Right lobe of liver (tissue), 6 donors: ENCODE measurements around the gene DYNLL1. TPM values are rescaled to one million over a fixed set of nuclear protein-coding genes. Genes with fewer than 3 reads are reported as not detected.
"Not testable (repeated sequence)": the region's sequence is repeated elsewhere in the genome, so short reads cannot be mapped to it uniquely, and the experiment has no call there.

ENCODE experiments used
- ATAC-seq, 4 donors: fragments of 200-7000 bp; cut with Tn5 transposase; one replicate each; pipeline ENCODE4 v1.9.1; 2020; ENCODE audit warnings: mild to moderate bottlenecking in 4 of 4, moderate library complexity in 4 of 4
- DNase-seq, 3 donors: peaks; one replicate each; pipeline ENCODE4 v3.0.0-alpha.2; 2020
- H3K27ac ChIP-seq, 3 donors: fragments of 200-600 bp; one replicate each; pipeline ENCODE4 v1.8.0; 2022
- H3K27me3 ChIP-seq, 2 donors: fragments of 200-600 bp; one replicate each; pipeline ENCODE4 v1.8.0; 2022
- H3K36me3 ChIP-seq, 4 donors: fragments of 200-600 bp; sonication (generic) in 1 of 4; one replicate each; pipeline versions ENCODE4 v1.5.1 to v1.8.0; 2017 to 2022; ENCODE audit warnings: control low read depth in 1 of 4
- H3K4me1 ChIP-seq, 4 donors: fragments of 200-600 bp; sonication (generic) in 1 of 4; one replicate each; pipeline versions ENCODE4 v1.5.1 to v1.8.0; 2017 to 2022; ENCODE audit warnings: control low read depth in 1 of 4
- H3K4me3 ChIP-seq, 3 donors: fragments of 200-600 bp; one replicate each; pipeline ENCODE4 v1.8.0; 2022
- H3K9me3 ChIP-seq, 4 donors: fragments of 200-600 bp; sonication (generic) in 1 of 4; one replicate each; pipeline versions ENCODE4 v1.5.1 to v1.8.0; 2017 to 2022; ENCODE audit warnings: control low read depth in 1 of 4
- POLR2A ChIP-seq: fragments of 450-650 bp; IDR thresholded peaks from one replicate; pipeline ENCODE4 v1.6.1; 2017; ENCODE audit warnings: antibody characterized with exemption, mild to moderate bottlenecking
- WGBS: methylation state at CpG from one replicate; pipeline ENCODE4 v1.1.6; 2018; ENCODE audit warnings: low coverage, low lambda C conversion rate; ENCODE audit not compliant: insufficient coverage; ENCODE audit errors: missing lambda C conversion rate; 5-methylcytosine and 5-hydroxymethylcytosine counted together
- intact Hi-C, 2 donors: fragments of 100-400 bp; cut with DNase I; formaldehyde crosslinking; loops; one replicate each; pipeline versions ENCODE4 v1.11.2 to v1.14.1; 2022
- total RNA-seq, 6 experiments: library from RNA; depleted of rRNA in 2 of 6; stranded (reverse); fragments of >200 nt in 2 of 6; fragmentation: NEBNext Ultra II Directional in 3 of 6; extraction: Animal tissue kit (Norgen Biotek cat#: 25700) in 3 of 6; gene quantifications; one replicate each; pipeline versions ENCODE4 v1.1.0 to v1.2.4, GENCODE V29; 2016 to 2023
- TF ChIP-seq, protein P1 (sequence below), 4 donors: fragments of 200-600 bp in 3 of 4; fragments of 450-650 bp in 1 of 4; IDR thresholded peaks; one replicate each; pipeline versions ENCODE4 v1.5.1 to v1.8.0; 2016 to 2022; ENCODE audit warnings: antibody characterized with exemption in 4 of 4, mild to moderate bottlenecking in 2 of 4
- donor health status: DM: no; HTN: yes; CAD: no.
- donor health status: DM: no; HTN: no; CAD: no.
- donor health status: DM: no; HTN: no; CAD: no.
- donor health status: DM: no; HTN: yes; CAD: no.
- donor health status: DM: no; HTN: yes; CAD: no.

The DYNLL1 gene
- total RNA-seq, 6 experiments from 2014 or later: 85.0 to 189 (median 164) TPM

DNA sequence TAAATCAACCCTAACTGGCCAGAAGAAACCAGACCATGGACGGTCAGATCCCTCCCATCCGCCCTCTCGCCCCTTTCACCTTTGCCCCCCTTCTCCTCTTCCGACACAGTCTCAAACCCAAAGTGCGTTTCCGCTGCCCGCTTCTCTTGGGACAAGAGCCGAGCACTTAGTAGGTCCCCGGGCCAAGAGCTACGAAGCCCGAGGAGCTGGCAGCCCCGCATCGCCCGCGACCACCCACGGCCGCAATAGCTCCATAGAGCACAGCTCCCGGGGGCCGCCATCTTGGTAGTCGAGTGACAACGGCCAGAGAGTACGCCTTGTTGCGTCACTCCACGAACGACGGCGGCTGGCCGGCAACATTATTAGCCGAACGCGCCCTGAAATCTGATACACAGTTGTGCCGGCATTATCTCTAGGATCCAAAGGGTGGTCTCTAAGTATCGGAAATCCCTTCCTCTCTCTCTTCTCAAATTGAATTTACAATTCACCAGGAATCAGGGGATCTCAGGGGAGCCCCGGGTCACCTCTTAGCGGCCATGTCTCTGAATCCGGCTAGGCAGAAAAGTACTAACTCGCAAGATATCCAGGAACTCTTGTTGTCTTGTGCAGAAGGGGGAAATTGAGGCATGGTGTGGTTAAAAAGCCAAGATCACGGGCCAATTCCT lies 33.1 kb downstream of the DYNLL1 start, which contains the start of gene COQ5:
TSS of gene COQ5 (minus strand) at position 298 of the 665 bp plus-strand sequence. CDS start at position 281, 17 bp downstream.
- DNase-seq (peak; percentile 90 to 93 (median 93)), ATAC-seq (peak; percentile 89 to 93 (median 92))
- TF ChIP-seq POLR2A: peak; percentile 72
- TF ChIP-seq, protein P1, sequence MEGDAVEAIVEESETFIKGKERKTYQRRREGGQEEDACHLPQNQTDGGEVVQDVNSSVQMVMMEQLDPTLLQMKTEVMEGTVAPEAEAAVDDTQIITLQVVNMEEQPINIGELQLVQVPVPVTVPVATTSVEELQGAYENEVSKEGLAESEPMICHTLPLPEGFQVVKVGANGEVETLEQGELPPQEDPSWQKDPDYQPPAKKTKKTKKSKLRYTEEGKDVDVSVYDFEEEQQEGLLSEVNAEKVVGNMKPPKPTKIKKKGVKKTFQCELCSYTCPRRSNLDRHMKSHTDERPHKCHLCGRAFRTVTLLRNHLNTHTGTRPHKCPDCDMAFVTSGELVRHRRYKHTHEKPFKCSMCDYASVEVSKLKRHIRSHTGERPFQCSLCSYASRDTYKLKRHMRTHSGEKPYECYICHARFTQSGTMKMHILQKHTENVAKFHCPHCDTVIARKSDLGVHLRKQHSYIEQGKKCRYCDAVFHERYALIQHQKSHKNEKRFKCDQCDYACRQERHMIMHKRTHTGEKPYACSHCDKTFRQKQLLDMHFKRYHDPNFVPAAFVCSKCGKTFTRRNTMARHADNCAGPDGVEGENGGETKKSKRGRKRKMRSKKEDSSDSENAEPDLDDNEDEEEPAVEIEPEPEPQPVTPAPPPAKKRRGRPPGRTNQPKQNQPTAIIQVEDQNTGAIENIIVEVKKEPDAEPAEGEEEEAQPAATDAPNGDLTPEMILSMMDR (IDR thresholded peaks at IDR 0.05): no peak
- intact Hi-C loops: no loop called here
- 0% methylated on average over 21 of the region's 38 CpGs for WGBS
- Histone ChIP-seq H3K27ac (peak within 1 kb of the TSS; percentile 94 to 99 (median 99)), H3K9me3 (no peaks in the 10 kb centered on the region), H3K4me3 (peak within 1 kb of the TSS; percentile 78 to 97 (median 82)), H3K36me3 (no peaks in the 10 kb centered on the region), H3K4me1 (peaks cover 0 to 12% (median 0%) of the 10 kb centered on the region in 4 donors), H3K27me3 (no peaks in the 10 kb centered on the region)

DNA sequence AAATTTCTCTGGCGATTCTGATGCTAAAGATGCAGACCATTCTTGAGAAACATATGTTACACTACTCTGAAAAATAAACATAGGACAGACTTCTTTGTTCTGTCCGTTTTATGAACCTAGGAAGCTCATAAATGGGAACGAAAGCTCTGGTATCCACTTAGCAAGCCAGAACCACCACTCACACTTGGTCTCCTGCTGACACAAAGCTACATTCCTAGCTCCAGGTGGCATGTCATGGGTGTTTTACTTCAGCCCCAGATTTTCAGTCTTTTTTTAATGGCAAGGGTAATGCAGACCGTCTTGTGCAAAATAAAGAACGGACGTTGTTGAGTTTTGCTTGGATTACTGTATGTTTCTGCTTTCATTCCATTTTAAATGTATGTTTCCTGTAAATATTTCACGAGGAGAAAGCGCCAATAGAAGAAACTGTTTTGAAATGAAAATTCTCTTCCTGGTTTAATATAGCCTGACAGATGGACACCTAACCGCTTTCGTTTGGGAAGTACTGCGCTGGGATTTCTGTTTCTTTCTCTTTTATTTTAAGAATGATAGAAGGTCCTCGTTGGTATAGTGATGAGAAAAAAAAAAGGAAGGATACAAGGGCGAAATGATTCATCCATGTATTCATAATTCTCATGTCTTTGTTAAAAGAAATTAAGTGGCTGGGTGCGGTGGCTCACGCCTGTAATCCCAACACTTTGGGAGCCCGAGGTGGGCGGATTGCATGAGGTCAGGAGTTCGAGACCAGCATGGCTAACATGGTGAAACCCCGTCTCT lies 33.9 kb downstream of the DYNLL1 start:
- H3K4me1 ChIP-seq: peaks cover 0 to 12% (median 0%) of the 10 kb centered on the region in 4 donors

DNA sequence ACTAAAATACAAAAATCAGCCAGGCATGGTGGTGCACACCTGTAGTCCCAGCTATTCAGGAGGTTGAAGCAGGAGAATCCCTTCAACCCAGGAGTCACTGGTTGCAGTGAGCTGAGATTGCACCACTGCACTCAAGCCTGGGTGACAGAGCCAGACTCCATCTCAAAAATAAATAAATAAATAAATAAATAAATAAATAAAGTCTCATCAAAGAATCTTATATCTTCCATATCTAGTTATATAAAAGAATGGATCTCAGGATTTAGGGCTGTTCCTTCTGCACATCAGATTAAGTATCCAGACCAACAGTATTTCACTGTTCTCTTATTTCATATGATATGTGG lies 34.5 kb downstream of the DYNLL1 start:
- peak overlapping the region in 2 of 3 donors; percentile 94 to 99 for H3K27ac ChIP-seq
- ATAC-seq, DNase-seq, H3K9me3 ChIP-seq, H3K36me3 ChIP-seq, H3K27me3 ChIP-seq, intact Hi-C loops: not testable (repeated sequence)
- H3K4me3 ChIP-seq: peak overlapping the region; percentile 78 to 97 (median 82)
- peaks cover 0 to 12% (median 0%) of the 10 kb centered on the region in 4 donors for H3K4me1 ChIP-seq

More for the DNA sequence above, 33.9 kb downstream of the DYNLL1 start:
- ATAC-seq (peak; percentile 40 to 47 (median 44)), DNase-seq (no peak)
- 33% methylated on average over 16 of the region's 19 CpGs for WGBS
- TF ChIP-seq, protein P1 (IDR thresholded peaks at IDR 0.05): peak in 1 of 4 donors; percentile 6
- TF ChIP-seq POLR2A: peak; percentile 24
- intact Hi-C loops: no loop called here
- no peaks in the 10 kb centered on the region for H3K9me3 ChIP-seq
- H3K4me3 ChIP-seq: peak overlapping the region; percentile 78 to 97 (median 82)
- peak overlapping the region; percentile 94 to 99 (median 99) for H3K27ac ChIP-seq
- no peaks in the 10 kb centered on the region for H3K27me3 ChIP-seq
- H3K36me3 ChIP-seq: no peaks in the 10 kb centered on the region

DNA sequence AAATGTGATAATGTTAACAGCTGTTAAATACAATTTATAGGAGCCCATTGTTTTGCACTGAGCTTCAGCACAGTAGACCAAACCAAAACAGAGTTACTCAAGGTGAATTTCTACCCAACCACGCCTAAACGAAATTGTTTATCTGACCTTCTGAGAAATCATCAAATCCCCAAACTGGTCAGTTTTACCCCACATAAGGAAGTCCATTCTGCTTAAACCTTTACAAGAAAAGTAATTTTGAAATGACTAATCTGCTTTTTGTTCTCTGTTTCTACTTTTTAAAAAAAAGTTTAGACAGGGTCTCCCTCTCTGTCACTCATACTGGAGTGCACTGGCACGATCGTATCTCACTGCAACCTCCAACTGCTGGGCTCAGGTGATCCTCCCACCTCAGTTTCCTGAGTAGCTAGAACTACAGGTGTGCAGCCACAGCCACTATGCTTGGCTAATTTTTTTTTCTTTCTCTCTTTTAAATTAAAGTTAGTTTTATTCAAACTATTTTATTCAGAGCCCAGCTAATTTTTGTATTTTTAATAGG lies 36.9 kb downstream of the DYNLL1 start:
- no peaks in the 10 kb centered on the region for H3K9me3 ChIP-seq
- no peaks in the 10 kb centered on the region for H3K36me3 ChIP-seq
- WGBS: 53% methylated on average over 4 of the region's 4 CpGs
- ATAC-seq (no peak), DNase-seq (no peak)
- intact Hi-C loops: no loop called here
- H3K27me3 ChIP-seq: no peaks in the 10 kb centered on the region
- H3K4me1 ChIP-seq: peaks cover 0 to 29% (median 11%) of the 10 kb centered on the region in 4 donors
- TF ChIP-seq, protein P1 (IDR thresholded peaks at IDR 0.05): no peak
- TF ChIP-seq POLR2A: no peak
- H3K4me3 ChIP-seq: no peak overlapping the region
- H3K27ac ChIP-seq: no peak overlapping the region
